Activated naive CD4-positive, alpha-beta T cell treated with anti-CD3 and anti-CD28 coated beads, Interleukin-2, amount 50 U/mL, for 72 hours (primary cell): ENCODE results near the gene ADARB2. TPM values are rescaled to one million over a fixed set of nuclear protein-coding genes. Genes with fewer than 3 reads are reported as not detected.

ENCODE experiments used
- ATAC-seq, 2 donors: fragments of 150-1000 bp; cut with Tn5 transposase; 2 replicates each; pipeline ENCODE4 v1.10.0; 2021; ENCODE audit warnings: mild to moderate bottlenecking in 2 of 2, moderate library complexity in 2 of 2
- DNase-seq, 2 donors: peaks; one replicate each; pipeline ENCODE4 v3.0.0; 2021 to 2022; ENCODE audit warnings: low spot score in 2 of 2
- H3K27ac Mint-ChIP-seq, 2 donors: one replicate each; pipeline ENCODE4 v1.8.0; 2022; ENCODE audit warnings: mild to moderate bottlenecking in 2 of 2, mixed read lengths in 2 of 2
- H3K36me3 Mint-ChIP-seq, 2 donors: one replicate each; pipeline ENCODE4 v1.8.0; 2022; ENCODE audit warnings: mixed read lengths in 2 of 2
- H3K9me3 Mint-ChIP-seq, 2 donors: one replicate each; pipeline ENCODE4 v1.8.0; 2022; ENCODE audit warnings: mixed read lengths in 2 of 2
- total RNA-seq, 2 donors: library from RNA; stranded (reverse); gene quantifications; one replicate each; pipeline ENCODE4 v1.2.3, GENCODE V29; 2022

Gene ADARB2
- total RNA-seq, 2 donors from 2014 or later = 0.27 TPM; not detected in 1

- no peak overlapping the region for H3K27ac Mint-ChIP-seq
- ATAC-seq (no peak), DNase-seq (no peak)
- no peaks in the 10 kb centered on the region for H3K36me3 Mint-ChIP-seq
- no peaks in the 10 kb centered on the region for H3K9me3 Mint-ChIP-seq
These were observed 558.8 kb downstream of the ADARB2 start for GRCh38 chr10:1178506-1178905.

DNA sequence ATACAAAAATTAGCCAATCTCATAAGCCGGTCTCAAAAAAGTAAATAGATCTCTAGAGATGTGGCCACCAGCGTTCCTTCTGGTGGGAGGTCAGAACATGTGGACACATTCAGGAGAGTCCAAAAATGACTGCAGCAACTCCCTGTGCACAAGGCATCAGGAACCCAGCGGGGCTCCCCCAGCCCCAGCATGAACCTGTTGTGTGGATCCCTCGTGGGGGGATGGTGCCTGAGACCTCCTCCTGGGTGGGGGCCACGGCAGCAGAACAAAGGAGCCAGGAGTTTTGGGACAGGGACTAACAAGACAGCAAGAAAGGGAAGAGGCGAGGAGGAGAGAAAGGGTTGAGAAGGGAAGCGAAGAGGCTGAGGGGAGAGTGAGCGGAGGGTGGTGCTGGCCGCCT is 559.4 kb downstream of the ADARB2 start:
- DNase-seq (no peak), ATAC-seq (no peak)
- Mint-ChIP-seq H3K9me3 (no peaks in the 10 kb centered on the region), H3K27ac (no peak overlapping the region), H3K36me3 (no peaks in the 10 kb centered on the region)

DNA sequence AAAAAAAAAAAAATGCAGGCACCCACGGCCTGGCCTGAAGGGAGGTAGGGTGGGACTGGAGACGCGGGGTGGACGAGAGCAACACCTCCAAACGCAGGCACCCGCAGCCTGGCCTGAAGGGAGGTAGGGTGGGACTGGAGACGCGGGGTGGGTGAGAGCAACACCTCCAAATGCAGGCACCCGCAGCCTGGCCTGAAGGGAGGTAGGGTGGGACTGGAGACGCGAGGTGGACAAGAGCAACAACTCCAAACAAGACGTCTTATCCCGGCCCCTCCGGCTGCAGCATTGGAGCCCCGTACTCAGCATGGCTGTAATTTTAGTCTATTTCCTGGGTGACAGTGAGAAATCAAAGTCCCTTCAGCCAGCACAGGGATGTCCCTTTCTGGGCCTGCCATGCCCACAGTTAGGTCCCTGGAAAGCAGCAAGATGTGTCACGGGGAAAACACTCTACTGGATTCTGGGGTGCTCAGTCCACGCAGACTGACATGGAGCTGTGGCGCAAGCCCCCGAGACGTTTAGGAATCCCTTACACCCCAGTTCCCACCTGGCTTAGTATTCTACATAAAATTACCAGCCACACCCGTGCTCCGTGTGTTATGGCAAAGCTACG is 561.3 kb downstream of the ADARB2 start:
- DNase-seq = no peak
- Mint-ChIP-seq H3K9me3 (no peaks in the 10 kb centered on the region), H3K27ac (no peak overlapping the region), H3K36me3 (no peaks in the 10 kb centered on the region)
- ATAC-seq = no peak

GRCh38 chr10:1174022-1174421 is 563.3 kb downstream of the ADARB2 start:
- DNase-seq (no peak), ATAC-seq (peak in 1 of 2 donors; percentile 16)
- no peaks in the 10 kb centered on the region for H3K36me3 Mint-ChIP-seq
- no peaks in the 10 kb centered on the region for H3K9me3 Mint-ChIP-seq
- no peak overlapping the region for H3K27ac Mint-ChIP-seq

DNA sequence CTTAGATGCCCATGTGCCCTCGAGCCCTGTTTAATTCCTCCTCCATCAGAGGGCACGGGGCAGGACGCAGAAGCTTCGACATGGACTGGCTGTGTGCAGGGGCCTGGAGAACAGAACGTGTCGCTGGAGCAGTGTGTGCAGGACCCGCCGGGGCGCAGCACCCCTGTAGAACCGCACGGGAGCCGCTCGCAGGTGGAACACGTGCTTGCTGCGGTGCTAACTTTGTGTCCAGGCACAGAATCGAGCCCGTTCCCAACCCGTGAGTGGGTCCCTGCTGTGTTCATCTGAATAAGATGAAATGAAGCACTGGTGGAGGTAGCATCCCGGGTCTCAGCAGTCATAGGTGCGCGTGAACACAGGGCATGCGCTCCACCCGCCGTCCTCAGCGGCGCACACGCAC is 564.2 kb downstream of the ADARB2 start:
- Mint-ChIP-seq H3K36me3 (no peaks in the 10 kb centered on the region), H3K9me3 (no peaks in the 10 kb centered on the region), H3K27ac (no peak overlapping the region)
- DNase-seq (no peak), ATAC-seq (no peak)

GRCh38 chr10:1172256-1172984 is 564.9 kb downstream of the ADARB2 start:
- Mint-ChIP-seq H3K36me3 (no peaks in the 10 kb centered on the region), H3K9me3 (no peaks in the 10 kb centered on the region), H3K27ac (no peak overlapping the region)
- ATAC-seq (no peak), DNase-seq (no peak)

- DNase-seq = no peak
- H3K9me3 Mint-ChIP-seq = no peaks in the 10 kb centered on the region
- H3K27ac Mint-ChIP-seq = no peak overlapping the region
- no peak for ATAC-seq
- no peaks in the 10 kb centered on the region for H3K36me3 Mint-ChIP-seq
These were observed 565.7 kb downstream of the ADARB2 start for GRCh38 chr10:1171586-1171985.

GRCh38 chr10:1171182-1171581 is 566.1 kb downstream of the ADARB2 start:
- Mint-ChIP-seq H3K27ac (no peak overlapping the region), H3K36me3 (no peaks in the 10 kb centered on the region), H3K9me3 (no peaks in the 10 kb centered on the region)
- DNase-seq = no peak
- ATAC-seq = no peak

DNA sequence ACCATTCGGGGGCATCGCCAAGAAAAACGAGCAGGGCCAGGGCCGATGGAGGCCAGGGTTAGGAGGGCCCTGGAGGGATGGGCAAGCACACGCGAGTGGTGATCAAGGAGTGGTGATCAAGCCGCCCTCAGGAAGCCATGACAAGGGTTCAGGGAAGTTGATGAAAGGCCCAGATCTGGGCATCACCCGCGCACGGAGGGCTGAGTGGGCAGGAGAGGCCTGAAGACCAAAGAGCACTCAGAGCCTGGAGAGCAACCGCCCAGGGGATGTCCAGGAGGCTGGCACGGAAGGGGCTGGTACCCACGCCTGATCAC is 566.5 kb downstream of the ADARB2 start:
- Mint-ChIP-seq H3K27ac (no peak overlapping the region), H3K36me3 (no peaks in the 10 kb centered on the region), H3K9me3 (no peaks in the 10 kb centered on the region)
- ATAC-seq = no peak
- DNase-seq = no peak

GRCh38 chr10:1169981-1170866 is 567.1 kb downstream of the ADARB2 start:
- Mint-ChIP-seq H3K9me3 (no peaks in the 10 kb centered on the region), H3K36me3 (no peaks in the 10 kb centered on the region), H3K27ac (no peak overlapping the region)
- DNase-seq (no peak), ATAC-seq (no peak)

DNA sequence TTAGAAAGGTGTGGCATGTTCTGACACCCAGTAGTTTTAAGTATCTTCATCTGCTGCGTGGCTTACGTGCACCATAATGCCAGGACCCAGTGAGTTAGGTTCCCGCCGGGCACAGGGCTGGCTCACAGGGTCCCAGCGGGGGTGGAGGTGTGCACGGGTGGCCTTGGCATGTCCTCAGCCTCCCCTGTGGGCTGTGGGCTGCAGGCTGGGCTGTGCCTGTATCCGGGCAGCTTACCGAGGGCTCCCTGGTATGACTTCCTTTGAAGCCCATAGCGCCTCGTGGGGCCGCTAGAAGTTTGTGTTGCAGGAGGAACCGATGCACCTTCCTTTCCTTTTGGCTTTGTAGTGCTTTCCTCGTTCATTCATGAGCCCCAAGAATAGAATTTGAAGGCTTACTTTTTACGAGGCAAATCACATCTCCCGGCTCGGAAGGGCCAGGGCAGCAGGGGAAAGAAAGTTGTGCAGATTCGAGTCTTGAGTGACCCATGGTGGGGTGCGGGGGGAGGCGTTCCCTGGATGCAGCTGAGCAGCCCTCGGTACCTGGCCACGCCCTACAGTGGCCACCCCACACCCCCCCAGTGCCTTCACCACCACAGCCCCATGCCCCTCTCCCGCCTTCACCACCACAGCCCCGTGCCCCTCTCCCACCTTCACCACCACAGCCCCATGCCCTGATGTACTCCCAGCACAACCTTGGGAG is 568.0 kb downstream of the ADARB2 start:
- Mint-ChIP-seq H3K9me3 (no peaks in the 10 kb centered on the region), H3K36me3 (no peaks in the 10 kb centered on the region), H3K27ac (no peak overlapping the region)
- ATAC-seq = no peak
- DNase-seq = no peak

GRCh38 chr10:1168763-1169162 is 568.6 kb downstream of the ADARB2 start:
- Mint-ChIP-seq H3K36me3 (no peaks in the 10 kb centered on the region), H3K27ac (no peak overlapping the region), H3K9me3 (no peaks in the 10 kb centered on the region)
- DNase-seq = no peak
- no peak for ATAC-seq

GRCh38 chr10:1166828-1167275 is 570.5 kb downstream of the ADARB2 start:
- H3K9me3 Mint-ChIP-seq = no peaks in the 10 kb centered on the region
- no peak for DNase-seq

DNA sequence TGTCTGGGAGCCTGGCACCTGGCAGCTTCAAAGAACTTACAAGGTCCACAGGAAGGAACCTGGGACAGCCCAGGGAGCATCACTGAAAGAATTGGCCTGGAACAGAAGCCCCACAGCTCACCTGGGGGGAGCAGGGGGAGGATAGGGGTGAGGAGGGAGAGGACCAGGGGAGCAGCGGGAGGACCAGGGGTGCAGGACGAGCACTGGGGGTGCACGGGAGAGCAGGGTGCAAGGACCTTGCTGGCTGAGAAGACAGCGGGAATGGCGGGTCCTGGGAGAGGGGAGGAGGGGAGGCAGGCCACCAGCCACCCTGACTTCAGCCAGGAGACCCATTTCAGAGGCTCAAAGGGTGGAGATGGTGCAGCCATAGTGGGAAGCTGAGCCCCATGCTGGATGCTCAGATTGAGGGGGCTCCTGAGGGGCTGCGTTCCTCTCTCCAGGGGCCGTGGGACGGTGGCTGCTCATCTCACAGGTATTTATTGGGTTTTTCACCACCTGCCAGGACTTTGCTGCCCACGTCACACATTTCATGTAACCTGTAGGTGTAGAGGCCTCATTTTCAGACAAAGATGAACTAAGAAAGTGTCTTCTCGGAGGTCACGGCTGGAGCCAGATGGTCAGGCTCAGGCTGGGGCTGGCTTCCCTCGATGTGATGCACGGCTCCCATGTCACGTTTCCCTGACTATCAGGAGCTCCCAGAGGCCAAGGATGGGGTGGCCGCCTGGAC is 571.1 kb downstream of the ADARB2 start:
- DNase-seq (no peak), ATAC-seq (no peak)
- no peak overlapping the region for H3K27ac Mint-ChIP-seq
- H3K9me3 Mint-ChIP-seq = no peaks in the 10 kb centered on the region
- H3K36me3 Mint-ChIP-seq = no peaks in the 10 kb centered on the region

More at GRCh38 chr10:1166828-1167275, 570.5 kb downstream of the ADARB2 start:
- no peak for ATAC-seq
- Mint-ChIP-seq H3K36me3 (no peaks in the 10 kb centered on the region), H3K27ac (no peak overlapping the region)

DNA sequence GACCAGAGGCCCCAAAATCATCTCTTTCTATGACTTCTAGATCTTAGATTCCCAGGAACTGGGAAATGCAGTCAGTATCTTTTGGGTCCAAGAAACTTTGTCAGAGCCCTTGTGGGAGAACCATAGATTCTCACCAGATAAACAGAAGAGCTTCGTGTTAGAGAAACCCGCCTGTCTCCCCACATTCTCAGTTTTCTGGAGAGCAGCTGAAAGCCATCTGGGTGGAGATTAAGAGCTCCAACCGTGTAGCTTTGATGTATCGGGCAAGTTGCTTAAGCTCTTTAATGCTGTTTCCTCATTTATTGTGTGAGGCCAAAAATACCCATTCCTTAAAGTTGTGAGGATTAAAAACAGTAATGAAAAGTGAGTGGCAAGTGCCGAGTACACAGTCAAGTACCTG is 573.5 kb downstream of the ADARB2 start:
- no peak for ATAC-seq

GRCh38 chr10:1163204-1163660 is 574.1 kb downstream of the ADARB2 start:
- H3K27ac Mint-ChIP-seq = no peak overlapping the region
- ATAC-seq = no peak
- peak in 1 of 2 donors; percentile 21 for DNase-seq
- no peaks in the 10 kb centered on the region for H3K9me3 Mint-ChIP-seq
- H3K36me3 Mint-ChIP-seq = no peaks in the 10 kb centered on the region

More for the DNA sequence above, 573.5 kb downstream of the ADARB2 start:
- no peaks in the 10 kb centered on the region for H3K36me3 Mint-ChIP-seq
- no peak for DNase-seq
- no peak overlapping the region for H3K27ac Mint-ChIP-seq
- no peaks in the 10 kb centered on the region for H3K9me3 Mint-ChIP-seq
